ENCODE measurements around the gene ESPNL. TPM values are rescaled to one million over a fixed set of nuclear protein-coding genes. Genes with fewer than 3 reads are reported as not detected.

Gene ESPNL
- total RNA-seq, 1 experiment from 2014 or later: 1.1 TPM

GRCh38 chr2:238119756-238120462 lies 19.8 kb downstream of the ESPNL start:
- no peaks in the 10 kb centered on the region for H3K9me3 Mint-ChIP-seq
- TF ChIP-seq JAZF1 (CRISPR knock-in tag; IDR thresholded peaks at IDR 0.05): no peak
- TF ChIP-seq ARID4B (CRISPR knock-in tag; IDR thresholded peaks at IDR 0.05; ENCODE audit: borderline replicate concordance): no peak
- TF ChIP-seq RELA (CRISPR knock-in tag; IDR thresholded peaks at IDR 0.05; ENCODE audit: borderline replicate concordance): no peak
- TF ChIP-seq USF1 (CRISPR knock-in tag; IDR thresholded peaks at IDR 0.05): no peak
- TF ChIP-seq SOX15 (CRISPR knock-in tag; IDR thresholded peaks at IDR 0.05): no peak
- no peak for TF ChIP-seq ZNF232 (CRISPR knock-in tag; IDR thresholded peaks at IDR 0.05)
- no peak for TF ChIP-seq NFATC4 (CRISPR knock-in tag; IDR thresholded peaks at IDR 0.05)
- no peak for TF ChIP-seq E2F1 (CRISPR knock-in tag; IDR thresholded peaks at IDR 0.05)
- TF ChIP-seq ZBTB43 (CRISPR knock-in tag; IDR thresholded peaks at IDR 0.05): no peak
- TF ChIP-seq OVOL2 (CRISPR knock-in tag; IDR thresholded peaks at IDR 0.05; ENCODE audit: borderline replicate concordance): no peak
- TF ChIP-seq NR1H2 (CRISPR knock-in tag; IDR thresholded peaks at IDR 0.05): no peak
- no peak for TF ChIP-seq E2F5 (CRISPR knock-in tag; IDR thresholded peaks at IDR 0.05)
- TF ChIP-seq NFYB (CRISPR knock-in tag; conservative IDR thresholded peaks at IDR 0.05; ENCODE audit: low read depth): no peak
- TF ChIP-seq ZNF512 (CRISPR knock-in tag; IDR thresholded peaks at IDR 0.05; ENCODE audit: borderline replicate concordance): no peak
- TF ChIP-seq STAT6 (CRISPR knock-in tag; conservative IDR thresholded peaks at IDR 0.05; ENCODE audit: low read depth): no peak
- TF ChIP-seq NR2C2 (CRISPR knock-in tag; IDR thresholded peaks at IDR 0.05): no peak
- no peak for TF ChIP-seq ZSCAN18 (CRISPR knock-in tag; IDR thresholded peaks at IDR 0.05)
- TF ChIP-seq NFE2L1 (CRISPR knock-in tag; IDR thresholded peaks at IDR 0.05): no peak
- no peak for TF ChIP-seq KAT7 (CRISPR knock-in tag; IDR thresholded peaks at IDR 0.05; ENCODE audit: borderline replicate concordance)
- H3K4me3 Mint-ChIP-seq: no peak overlapping the region
- H3K4me1 Mint-ChIP-seq: no peaks in the 10 kb centered on the region
- no peaks in the 10 kb centered on the region for H3K36me3 Mint-ChIP-seq
- no peaks in the 10 kb centered on the region for H3K27me3 Mint-ChIP-seq (ENCODE audit: low read depth)
- no peak for DNase-seq (ENCODE audit: low spot score)
- H3K27ac Mint-ChIP-seq: no peak overlapping the region
- ChIA-PET CTCF (interaction anchor here (0.9 to 2.0 kb wide), 11 partner anchors 9 to 261 kb away, joined by 3 to 15 read pairs (median 5); partner anchors contain the start of gene KLHL30), POLR2A (no interaction called here)
- ATAC-seq: no peak

Data from WTC11 (cell line).